Stimulated activated CD8-positive, alpha-beta memory T cell treated with anti-CD3 and anti-CD28 coated beads, Interleukin-2, amount 100 ng/mL, for 48 hours (primary cell): Measurements from ENCODE around the gene HTRA1.

Experiments
- DNase-seq, 2 donors: peaks; one replicate each; pipeline ENCODE4 v3.0.0-alpha.2; 2020; ENCODE audit warnings: low read depth in 2 of 2

HTRA1 gene

GRCh38 chr10:122553341-122553740 lies 92.0 kb downstream of the HTRA1 start:
- no peak for DNase-seq

GRCh38 chr10:122554131-122555036 lies 93.0 kb downstream of the HTRA1 start:
- DNase-seq, result no peak

- no peak for DNase-seq
These were observed 94.1 kb downstream of the HTRA1 start for GRCh38 chr10:122555442-122555841.

- no peak for DNase-seq
These were observed 96.2 kb downstream of the HTRA1 start for GRCh38 chr10:122557516-122557915.

GRCh38 chr10:122558452-122558851 lies 97.1 kb downstream of the HTRA1 start:
- DNase-seq, result no peak

GRCh38 chr10:122559228-122559627 lies 97.9 kb downstream of the HTRA1 start:
- no peak for DNase-seq

GRCh38 chr10:122560279-122560804 lies 99.0 kb downstream of the HTRA1 start, which contains the start of gene DMBT1:
Gene DMBT1 (plus strand): TSS chr10:122560754. CDS start chr10:122560771, 17 bp downstream.
- DNase-seq, result no peak

- no peak for DNase-seq
These were observed 99.9 kb downstream of the HTRA1 start for GRCh38 chr10:122561212-122561611.

GRCh38 chr10:122561792-122562191 lies 100.4 kb downstream of the HTRA1 start:
- DNase-seq, result no peak
